Measurements from ENCODE around the gene ZNF101.

The ZNF101 gene

DNA sequence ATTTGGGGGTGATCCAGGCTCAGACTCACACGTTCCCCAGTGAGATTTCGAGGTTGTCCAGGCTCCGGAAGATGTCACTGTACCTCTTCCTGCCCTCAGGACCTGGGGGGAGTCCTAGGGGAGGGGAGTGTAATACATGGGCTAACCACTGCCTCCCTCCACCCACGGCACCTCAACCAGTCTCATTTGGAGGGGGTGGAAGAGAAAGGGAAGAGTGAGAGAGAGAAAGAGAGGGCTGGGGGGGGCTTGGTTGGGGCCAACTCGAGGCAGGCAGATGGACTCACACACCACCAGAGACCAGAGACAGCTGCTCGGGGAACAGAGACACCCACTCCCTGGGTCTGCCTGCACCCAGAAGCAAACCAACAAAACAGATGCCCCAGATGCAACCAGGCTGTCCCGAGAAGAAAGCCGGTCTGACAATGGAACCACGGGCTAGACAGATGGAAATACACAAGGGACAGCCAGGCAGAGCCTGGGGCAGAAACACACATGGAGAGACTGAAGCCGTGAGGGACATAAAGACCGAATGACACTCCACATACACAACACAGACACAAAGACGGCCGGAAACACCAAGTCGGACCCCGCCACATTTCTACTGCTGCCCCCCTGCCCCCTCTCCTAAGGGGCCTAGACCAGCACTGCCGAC is 26.0 kb upstream of the ZNF101 start:
- peak; percentile 42 for DNase-seq (ENCODE audit: low read depth)

- DNase-seq (ENCODE audit: low read depth) = peak; percentile 82
Measured at GRCh38 chr19:19643158-19644053, 25.2 kb upstream of the ZNF101 start, which contains the start of gene GMIP. TSS of gene GMIP (minus strand) at chr19:19643657. CDS start at chr19:19643529, 128 bp downstream.

DNA sequence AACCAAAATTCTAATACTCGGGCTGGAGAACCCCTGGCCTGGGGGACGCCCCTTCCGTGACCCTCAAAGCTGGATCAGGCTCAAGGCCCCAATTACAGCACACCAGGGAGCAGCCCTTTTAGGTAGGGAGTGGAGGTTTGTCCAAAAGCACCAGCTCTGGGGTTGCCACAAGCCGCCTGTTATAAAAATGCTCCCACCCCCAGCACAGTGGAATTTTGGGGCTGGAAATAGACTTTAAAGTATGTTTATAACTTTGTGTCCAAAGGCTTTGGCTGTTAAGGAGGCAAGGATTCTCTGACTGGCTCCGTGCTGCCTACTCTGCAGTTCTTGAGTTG is 24.6 kb upstream of the ZNF101 start:
- DNase-seq (ENCODE audit: low read depth) = no peak

DNA sequence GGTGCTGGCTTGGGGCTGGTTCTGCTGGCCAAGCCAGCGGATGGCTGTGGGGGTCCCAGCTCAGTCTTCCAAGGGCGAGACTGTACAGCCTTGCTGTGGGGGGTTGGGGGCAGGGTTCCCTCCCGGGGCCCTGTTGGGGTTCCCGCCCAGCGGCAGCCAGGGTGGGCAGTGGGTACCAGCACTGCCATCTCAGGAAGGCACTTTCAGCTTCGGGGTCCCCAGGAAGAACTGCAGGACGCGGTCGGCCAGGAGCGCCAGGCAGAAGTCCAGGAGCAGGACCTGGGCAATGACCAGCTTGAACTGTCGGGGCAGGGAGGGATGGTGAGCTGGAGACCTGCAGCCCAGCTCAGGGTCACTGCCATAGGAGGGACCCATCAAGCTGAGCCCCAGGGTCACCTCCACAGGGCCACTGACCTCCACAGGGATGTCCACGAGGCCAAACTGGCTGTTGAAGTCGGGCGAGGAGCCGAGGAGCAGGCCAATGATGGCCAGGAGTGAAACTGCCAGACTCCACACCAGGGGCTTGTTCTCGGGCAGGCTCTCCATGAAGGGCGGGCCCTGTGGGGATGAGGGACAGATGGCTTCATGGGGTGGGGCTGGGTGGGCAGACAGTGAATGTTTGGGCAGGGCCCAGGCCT is 23.3 kb upstream of the ZNF101 start:
- DNase-seq (ENCODE audit: low read depth) = no peak

DNA sequence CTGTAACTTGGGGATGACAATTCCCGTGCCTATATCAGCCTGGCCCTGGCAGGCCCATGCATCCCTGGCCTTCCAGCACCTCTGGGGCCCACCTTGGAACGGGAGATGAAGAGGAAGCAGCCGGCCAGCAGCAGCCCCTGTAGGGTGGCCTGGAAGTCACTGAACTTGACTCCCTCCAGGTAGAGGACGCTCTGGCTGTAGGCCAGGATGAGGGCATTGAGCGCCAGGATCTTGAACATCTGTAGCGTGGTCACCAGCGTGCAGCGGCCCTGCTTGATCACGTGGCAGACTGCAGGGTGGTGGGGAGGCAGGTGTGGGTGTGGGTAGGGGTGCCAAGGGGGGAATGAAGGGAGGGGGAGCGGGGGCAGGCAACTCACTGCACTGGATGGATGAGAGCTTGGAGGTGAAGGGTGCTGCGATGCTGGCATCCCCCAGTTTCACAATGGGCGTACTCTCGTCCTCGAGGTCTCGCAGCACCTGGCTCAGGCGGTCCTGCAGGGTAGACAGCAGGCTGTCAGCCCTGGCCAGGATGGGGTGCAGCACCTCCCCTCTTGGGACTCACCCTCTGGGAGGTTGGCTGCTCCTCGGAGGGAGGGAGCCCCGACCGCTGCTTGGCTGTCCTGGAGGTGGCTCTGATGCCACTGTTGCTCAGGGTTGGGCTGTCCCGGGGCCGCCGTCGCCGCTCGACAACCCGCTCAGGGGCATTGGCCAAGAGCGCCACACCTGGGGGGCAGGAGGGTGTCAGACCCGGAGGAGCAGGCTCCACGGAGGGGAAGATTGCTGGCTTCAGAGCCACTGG is 21.4 kb upstream of the ZNF101 start:
- DNase-seq (ENCODE audit: low read depth) = no peak

- DNase-seq (ENCODE audit: low read depth) = no peak
Measured at GRCh38 chr19:19649155-19649554, 19.5 kb upstream of the ZNF101 start.

GRCh38 chr19:19649580-19649995 is 19.1 kb upstream of the ZNF101 start:
- DNase-seq (ENCODE audit: low read depth) = no peak

DNA sequence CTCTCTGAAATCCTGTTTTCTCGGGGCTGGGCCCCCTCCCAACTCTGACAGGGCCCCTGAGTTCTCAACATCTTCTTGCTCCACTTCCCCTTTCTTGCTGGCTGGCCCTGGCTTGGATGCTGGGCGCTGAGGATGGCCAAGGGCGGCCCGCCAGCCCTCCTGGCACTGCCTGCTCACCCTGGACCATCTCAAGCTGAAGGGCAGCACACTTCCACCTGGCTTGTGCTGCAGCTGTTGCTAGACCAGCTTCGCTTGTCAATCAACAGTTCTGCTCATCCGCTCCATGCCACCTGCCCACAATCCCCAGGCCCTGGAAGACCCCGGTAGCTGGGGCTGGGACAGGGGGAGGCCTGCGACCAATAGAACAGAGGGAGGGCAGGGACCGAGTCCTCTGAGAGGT is 18.3 kb upstream of the ZNF101 start:
- no peak for DNase-seq (ENCODE audit: low read depth)

DNA sequence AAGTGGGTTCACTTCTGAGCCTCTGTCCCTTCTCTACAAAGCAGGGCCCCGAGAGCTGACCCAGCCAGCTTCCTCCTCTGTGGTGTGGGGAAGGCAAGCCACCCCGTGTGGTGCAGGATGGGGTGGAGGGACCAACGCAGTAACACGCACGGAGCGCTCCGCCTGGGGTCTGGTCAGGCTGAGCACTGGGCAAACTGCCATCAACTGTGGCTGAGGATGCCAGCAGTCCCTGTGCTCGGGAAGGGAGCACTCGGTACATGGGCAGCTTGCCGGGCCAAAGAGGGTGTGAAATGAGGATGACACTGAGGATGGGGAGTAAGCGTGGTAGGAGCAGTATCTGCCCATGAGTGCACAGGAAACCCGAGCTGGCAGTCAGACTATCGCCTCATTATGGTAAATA is 17.6 kb upstream of the ZNF101 start:
- no peak for DNase-seq (ENCODE audit: low read depth)

DNA sequence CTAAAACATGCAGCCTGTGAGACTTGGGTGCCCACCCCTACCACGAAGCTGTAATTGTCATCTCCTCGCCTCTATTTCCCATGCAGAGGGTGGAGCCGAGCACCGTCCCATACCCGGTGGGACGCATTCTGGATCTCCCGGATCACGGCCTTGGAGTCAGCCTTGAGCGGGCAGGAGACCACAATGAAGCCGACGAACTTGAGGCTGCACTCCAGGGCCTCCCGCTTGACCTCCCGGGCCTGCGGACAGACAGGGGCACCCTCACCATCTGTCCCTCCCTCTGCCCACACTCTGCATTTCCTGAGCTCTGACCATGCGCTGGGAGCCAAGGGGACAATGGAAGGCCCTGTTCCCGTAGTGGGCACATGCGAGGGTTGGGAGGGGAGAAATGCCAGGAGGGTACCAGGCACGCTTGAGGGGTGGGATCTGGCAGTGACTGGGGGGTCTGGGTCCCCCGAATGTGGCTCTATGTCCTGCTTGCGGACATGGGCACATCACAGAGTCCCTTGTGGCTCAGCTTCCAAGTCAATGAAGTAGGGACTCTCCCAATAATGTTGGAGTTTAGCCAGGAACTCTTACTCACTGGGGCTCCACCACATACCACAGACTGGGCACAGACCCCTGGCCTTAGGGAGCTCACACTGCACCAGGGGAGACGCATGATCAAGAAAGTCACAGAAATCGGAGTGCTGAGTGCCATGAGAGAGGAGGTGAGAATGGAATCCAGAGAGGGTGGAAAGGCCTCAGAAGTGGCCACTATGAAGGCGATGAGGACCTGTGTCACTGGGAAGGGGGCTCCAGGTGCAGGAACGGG is 15.9 kb upstream of the ZNF101 start:
- DNase-seq (ENCODE audit: low read depth) = no peak

DNA sequence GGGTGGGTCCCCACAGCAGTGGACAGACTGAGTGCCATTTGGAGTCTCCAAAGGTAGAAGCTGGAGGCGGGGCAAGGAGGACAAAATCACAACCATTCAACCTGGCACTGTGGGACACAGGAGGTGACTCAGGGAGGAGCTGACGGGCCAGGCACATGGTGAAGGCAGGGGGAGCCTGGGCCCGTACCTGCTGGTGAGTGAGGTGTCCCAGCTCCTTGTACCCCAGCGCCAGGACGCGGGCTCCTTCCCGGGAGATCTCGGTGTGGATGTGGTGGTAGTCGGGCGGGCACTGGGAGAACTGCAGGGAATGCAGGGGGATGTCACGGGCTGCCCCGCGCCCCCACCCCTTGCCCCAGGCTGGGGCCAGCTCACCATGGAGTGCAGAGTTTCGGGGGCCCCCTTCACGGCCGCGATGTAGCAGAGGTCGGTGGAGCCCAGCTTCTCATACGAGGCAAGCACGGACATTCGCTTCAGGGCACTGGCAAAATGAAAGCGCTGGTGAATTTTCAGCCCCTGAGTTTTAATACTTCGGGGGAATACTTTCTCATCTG is 15.0 kb upstream of the ZNF101 start:
- DNase-seq (ENCODE audit: low read depth) = no peak

DNA sequence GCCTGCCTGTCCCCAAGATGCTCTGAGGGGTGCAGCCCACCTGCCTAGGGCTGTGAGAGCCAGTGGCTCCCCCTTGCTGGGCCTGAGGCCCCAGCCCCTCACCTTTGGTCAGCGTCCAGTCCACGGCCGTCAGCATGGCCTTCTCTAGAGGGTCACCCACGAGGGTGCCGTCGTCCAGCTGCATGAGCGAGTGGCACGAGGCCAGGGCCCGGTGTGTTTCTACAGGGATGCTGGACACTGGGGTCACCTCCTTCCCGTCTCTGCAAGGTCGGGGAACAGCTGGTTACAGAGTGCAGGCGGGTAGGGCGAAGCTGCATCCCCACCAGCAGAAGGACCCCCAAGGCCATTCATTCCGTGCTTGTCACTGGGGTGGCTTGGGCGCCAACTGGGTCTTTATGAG is 14.2 kb upstream of the ZNF101 start:
- no peak for DNase-seq (ENCODE audit: low read depth)

- DNase-seq (ENCODE audit: low read depth) = no peak
Measured at GRCh38 chr19:19655051-19655594, 13.5 kb upstream of the ZNF101 start.

DNA sequence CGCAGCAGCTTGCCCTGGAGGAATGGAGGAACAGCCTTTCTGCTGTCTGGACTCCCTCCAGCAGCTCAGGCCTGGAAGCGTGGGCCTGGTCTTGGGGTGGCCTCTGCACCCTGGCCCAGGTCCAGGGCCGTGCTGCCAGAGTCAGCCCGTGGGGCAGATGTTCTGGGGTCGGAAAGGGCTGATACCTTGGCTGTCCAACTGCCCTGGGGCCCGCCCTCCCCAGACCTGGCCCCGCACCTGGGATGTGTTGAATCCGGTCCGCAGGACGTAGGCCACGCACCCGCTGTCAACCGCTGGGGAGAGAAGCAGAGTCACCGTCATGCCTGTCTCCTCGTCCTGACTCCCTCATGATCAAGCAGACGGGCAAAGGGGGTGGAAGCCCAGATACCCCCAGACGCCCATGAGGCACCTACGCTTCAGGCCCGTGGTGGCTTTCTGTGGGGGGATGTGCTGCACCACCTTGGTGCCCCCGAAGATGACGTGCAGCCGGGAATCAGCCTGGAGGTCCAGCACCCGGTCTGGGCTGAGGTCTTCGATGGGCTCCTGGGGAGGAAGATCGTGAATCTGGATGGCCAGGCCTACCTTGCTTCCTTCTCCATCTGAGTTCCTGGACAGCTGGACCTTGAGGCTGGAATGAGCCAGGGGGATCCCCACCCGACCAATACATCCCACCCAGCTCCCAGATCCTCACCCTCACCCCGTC is 12.8 kb upstream of the ZNF101 start:
- no peak for DNase-seq (ENCODE audit: low read depth)

- no peak for DNase-seq (ENCODE audit: low read depth)
Measured at GRCh38 chr19:19656451-19657396, 11.9 kb upstream of the ZNF101 start.

GRCh38 chr19:19657397-19657783 is 11.2 kb upstream of the ZNF101 start:
- no peak for DNase-seq (ENCODE audit: low read depth)

GRCh38 chr19:19659646-19660245 is 8.9 kb upstream of the ZNF101 start:
- DNase-seq (ENCODE audit: low read depth) = no peak

- DNase-seq (ENCODE audit: low read depth) = no peak
Measured at GRCh38 chr19:19661141-19661674, 7.4 kb upstream of the ZNF101 start.
